Thymus (tissue), 11 donors: ENCODE results near the gene SLC1A3. TPM values are rescaled to one million over a fixed set of nuclear protein-coding genes. Genes with fewer than 3 reads are reported as not detected.

Source experiments
- DNase-seq, 9 donors: peaks; one replicate each; pipeline ENCODE4 v3.0.0-alpha.2; 2013; ENCODE audit warnings: low spot score in 9 of 9, low read depth in 6 of 9, missing footprints in 1 of 9
- H3K27ac ChIP-seq, 2 donors: one replicate each; pipeline ENCODE4 v1.5.1; 2013; ENCODE audit warnings: control low read depth in 1 of 2, low read depth in 1 of 2, low read length in 1 of 2, mild to moderate bottlenecking in 1 of 2, moderate library complexity in 1 of 2
- H3K27me3 ChIP-seq, 2 donors: one replicate each; pipeline ENCODE4 v1.5.1; 2013; ENCODE audit warnings: low read length in 1 of 2; ENCODE audit not compliant: control insufficient read depth in 2 of 2, insufficient read depth in 1 of 2
- H3K36me3 ChIP-seq, 2 donors: one replicate each; pipeline ENCODE4 v1.5.1; 2013; ENCODE audit warnings: low read length in 1 of 2, mild to moderate bottlenecking in 1 of 2, moderate library complexity in 1 of 2; ENCODE audit not compliant: control insufficient read depth in 2 of 2, insufficient read depth in 2 of 2
- H3K4me1 ChIP-seq, 2 donors: one replicate each; pipeline ENCODE4 v1.5.1; 2013; ENCODE audit warnings: low read length in 2 of 2; ENCODE audit not compliant: control insufficient read depth in 2 of 2, insufficient read depth in 2 of 2
- H3K4me3 ChIP-seq, 2 donors: one replicate each; pipeline ENCODE4 v1.5.1; 2013; ENCODE audit warnings: low read length in 2 of 2, control low read depth in 1 of 2, mild to moderate bottlenecking in 1 of 2
- H3K9me3 ChIP-seq, 2 donors: one replicate each; pipeline ENCODE4 v1.5.1; 2013; ENCODE audit warnings: low read length in 1 of 2, mild to moderate bottlenecking in 1 of 2; ENCODE audit not compliant: control insufficient read depth in 2 of 2, insufficient read depth in 1 of 2
- WGBS: extraction: QIAGEN DNeasy Blood & Tissue Kit; methylation state at CpG from one replicate; pipeline ENCODE4 v1.1.7; 2013; 5-methylcytosine and 5-hydroxymethylcytosine counted together
- polyA plus RNA-seq: library from polyadenylated mRNA; stranded (reverse); fragments of 200-250 nt; gene quantifications from one replicate; pipeline ENCODE4 v1.2.3, GENCODE V29; 2013
- total RNA-seq: library from RNA; stranded (reverse); fragments of 120-200 nt; gene quantifications from one replicate; pipeline ENCODE4 v1.2.4, GENCODE V29; 2013
- donor health status: healthy.

SLC1A3 gene
- total and polyA plus RNA-seq, 2 donors: 2.6 to 11.8 TPM

GRCh38 chr5:36596247-36596646, 10.2 kb upstream of the SLC1A3 start:
- Histone ChIP-seq H3K4me3 (no peak overlapping the region), H3K36me3 (no peaks in the 10 kb centered on the region), H3K4me1 (no peaks in the 10 kb centered on the region), H3K9me3 (no peaks in the 10 kb centered on the region), H3K27me3 (no peaks in the 10 kb centered on the region), H3K27ac (no peak overlapping the region)
- DNase-seq: no peak
- WGBS: 96% methylated on average over 1 of the region's 1 CpG

GRCh38 chr5:36596756-36597155, 9.7 kb upstream of the SLC1A3 start:
- DNase-seq: no peak
- 95% methylated on average over 6 of the region's 6 CpGs for WGBS
- no peaks in the 10 kb centered on the region for H3K4me1 ChIP-seq
- no peak overlapping the region for H3K27ac ChIP-seq
- no peaks in the 10 kb centered on the region for H3K27me3 ChIP-seq
- no peak overlapping the region for H3K4me3 ChIP-seq
- no peaks in the 10 kb centered on the region for H3K36me3 ChIP-seq
- H3K9me3 ChIP-seq: no peaks in the 10 kb centered on the region

- Histone ChIP-seq H3K27ac (no peak overlapping the region), H3K27me3 (no peaks in the 10 kb centered on the region), H3K4me1 (no peaks in the 10 kb centered on the region), H3K4me3 (no peak overlapping the region), H3K9me3 (no peaks in the 10 kb centered on the region), H3K36me3 (no peaks in the 10 kb centered on the region)
- DNase-seq: no peak
- 95% methylated on average over 3 of the region's 3 CpGs for WGBS
Measured at GRCh38 chr5:36598045-36598444, 8.4 kb upstream of the SLC1A3 start.

GRCh38 chr5:36599986-36600779, 6.2 kb upstream of the SLC1A3 start:
- no peak for DNase-seq
- Histone ChIP-seq H3K4me1 (no peaks in the 10 kb centered on the region), H3K9me3 (no peaks in the 10 kb centered on the region), H3K36me3 (no peaks in the 10 kb centered on the region), H3K27ac (no peak overlapping the region), H3K27me3 (no peaks in the 10 kb centered on the region), H3K4me3 (no peak overlapping the region)
- 79% methylated on average over 6 of the region's 6 CpGs for WGBS

GRCh38 chr5:36600917-36601527, 5.4 kb upstream of the SLC1A3 start:
- Histone ChIP-seq H3K27me3 (peaks cover 4 to 6% of the 10 kb centered on the region in 2 donors), H3K27ac (no peak overlapping the region), H3K9me3 (no peaks in the 10 kb centered on the region), H3K4me1 (no peaks in the 10 kb centered on the region), H3K36me3 (no peaks in the 10 kb centered on the region), H3K4me3 (no peak overlapping the region)
- no peak for DNase-seq
- 95% methylated on average over 6 of the region's 6 CpGs for WGBS

GRCh38 chr5:36602704-36603321, 3.6 kb upstream of the SLC1A3 start:
- Histone ChIP-seq H3K36me3 (no peaks in the 10 kb centered on the region), H3K4me3 (no peak overlapping the region), H3K27ac (no peak overlapping the region), H3K27me3 (peaks cover 5 to 22% of the 10 kb centered on the region in 2 donors), H3K4me1 (peaks cover 0 to 7% of the 10 kb centered on the region in 2 donors), H3K9me3 (no peaks in the 10 kb centered on the region)
- DNase-seq: no peak
- 69% methylated on average over 5 of the region's 5 CpGs for WGBS

- Histone ChIP-seq H3K36me3 (no peaks in the 10 kb centered on the region), H3K27me3 (peaks cover 9 to 28% of the 10 kb centered on the region in 2 donors), H3K4me3 (no peak overlapping the region), H3K9me3 (no peaks in the 10 kb centered on the region), H3K4me1 (peaks cover 0 to 7% of the 10 kb centered on the region in 2 donors), H3K27ac (no peak overlapping the region)
- no peak for DNase-seq
Measured at GRCh38 chr5:36605241-36605640, 1.2 kb upstream of the SLC1A3 start.

- Histone ChIP-seq H3K27me3 (peaks cover 9 to 28% of the 10 kb centered on the region in 2 donors), H3K4me1 (peaks cover 0 to 7% of the 10 kb centered on the region in 2 donors), H3K27ac (no peak overlapping the region), H3K36me3 (no peaks in the 10 kb centered on the region), H3K9me3 (no peaks in the 10 kb centered on the region), H3K4me3 (peak overlapping the region; percentile 38 to 40)
- 2% methylated on average over 11 of the region's 11 CpGs for WGBS
- no peak for DNase-seq
Measured at GRCh38 chr5:36606036-36606427, 374 bp upstream of the SLC1A3 start.

GRCh38 chr5:36607114-36607571, 737 bp downstream of the SLC1A3 start:
- WGBS: 5% methylated on average over 11 of the region's 11 CpGs
- DNase-seq: peak in 1 of 9 donors; percentile 29

More at GRCh38 chr5:36607114-36607571, 737 bp downstream of the SLC1A3 start:
- H3K4me3 ChIP-seq: peak overlapping the region; percentile 38 to 40
- H3K4me1 ChIP-seq: peaks cover 0 to 7% of the 10 kb centered on the region in 2 donors
- no peaks in the 10 kb centered on the region for H3K36me3 ChIP-seq
- no peak overlapping the region for H3K27ac ChIP-seq
- peaks cover 9 to 28% of the 10 kb centered on the region in 2 donors for H3K27me3 ChIP-seq
- no peaks in the 10 kb centered on the region for H3K9me3 ChIP-seq
